ENCODE measurements around the gene HPS1.

HPS1 gene

GRCh38 chr10:98414932-98415730 is 31.6 kb downstream of the HPS1 start, which contains the start of gene PYROXD2:
Gene PYROXD2, minus strand, starts transcription at chr10:98415182. Its CDS starts 47 bp downstream, at chr10:98415135.
- H3K36me3 ChIP-seq (ENCODE audit: control insufficient read depth, insufficient read depth, low read length), result peaks cover 35% of the 10 kb centered on the region
- peak in 2 of 3 donors; percentile 14 to 35 for DNase-seq

GRCh38 chr10:98414578-98414931 is 32.2 kb downstream of the HPS1 start:
- peak overlapping the region; percentile 53 for H3K27ac ChIP-seq (ENCODE audit: insufficient read depth, low read length, poor library complexity, severe bottlenecking)
- DNase-seq, result no peak
- peaks cover 29% of the 10 kb centered on the region for H3K36me3 ChIP-seq (ENCODE audit: control insufficient read depth, insufficient read depth, low read length)
- H3K4me3 ChIP-seq (ENCODE audit: insufficient read depth, low read depth, low read length, poor library complexity, severe bottlenecking), result peak overlapping the region; percentile 58
- H3K9me3 ChIP-seq (ENCODE audit: control insufficient read depth, low read length), result no peaks in the 10 kb centered on the region
- no peaks in the 10 kb centered on the region for H3K27me3 ChIP-seq (replicated peaks; ENCODE audit: control insufficient read depth, insufficient read depth, low read length, poor library complexity, severe bottlenecking)
- no peaks in the 10 kb centered on the region for H3K4me1 ChIP-seq (ENCODE audit: control insufficient read depth, insufficient read depth, low read length, poor library complexity, severe bottlenecking)

More at GRCh38 chr10:98414932-98415730, 31.6 kb downstream of the HPS1 start, which contains the start of gene PYROXD2:
- H3K9me3 ChIP-seq (ENCODE audit: control insufficient read depth, low read length), result no peaks in the 10 kb centered on the region
- peak within 1 kb of the TSS; percentile 58 for H3K4me3 ChIP-seq (ENCODE audit: insufficient read depth, low read depth, low read length, poor library complexity, severe bottlenecking)
- peak within 1 kb of the TSS; percentile 53 for H3K27ac ChIP-seq (ENCODE audit: insufficient read depth, low read length, poor library complexity, severe bottlenecking)
- H3K27me3 ChIP-seq (replicated peaks; ENCODE audit: control insufficient read depth, insufficient read depth, low read length, poor library complexity, severe bottlenecking), result no peaks in the 10 kb centered on the region
- H3K4me1 ChIP-seq (ENCODE audit: control insufficient read depth, insufficient read depth, low read length, poor library complexity, severe bottlenecking), result no peaks in the 10 kb centered on the region

- Histone ChIP-seq H3K4me3 (ENCODE audit: insufficient read depth, low read depth, low read length, poor library complexity, severe bottlenecking) (no peak overlapping the region), H3K4me1 (ENCODE audit: control insufficient read depth, insufficient read depth, low read length, poor library complexity, severe bottlenecking) (no peaks in the 10 kb centered on the region), H3K27ac (ENCODE audit: insufficient read depth, low read length, poor library complexity, severe bottlenecking) (no peak overlapping the region), H3K27me3 (replicated peaks; ENCODE audit: control insufficient read depth, insufficient read depth, low read length, poor library complexity, severe bottlenecking) (no peaks in the 10 kb centered on the region), H3K9me3 (ENCODE audit: control insufficient read depth, low read length) (no peaks in the 10 kb centered on the region), H3K36me3 (ENCODE audit: control insufficient read depth, insufficient read depth, low read length) (peaks cover 2% of the 10 kb centered on the region)
- DNase-seq, result no peak
Measured at GRCh38 chr10:98411768-98412167, 35.0 kb downstream of the HPS1 start.

- no peak for DNase-seq
- H3K4me1 ChIP-seq (ENCODE audit: control insufficient read depth, insufficient read depth, low read length, poor library complexity, severe bottlenecking), result no peaks in the 10 kb centered on the region
- H3K27me3 ChIP-seq (replicated peaks; ENCODE audit: control insufficient read depth, insufficient read depth, low read length, poor library complexity, severe bottlenecking), result no peaks in the 10 kb centered on the region
- no peak overlapping the region for H3K4me3 ChIP-seq (ENCODE audit: insufficient read depth, low read depth, low read length, poor library complexity, severe bottlenecking)
- no peaks in the 10 kb centered on the region for H3K9me3 ChIP-seq (ENCODE audit: control insufficient read depth, low read length)
- H3K36me3 ChIP-seq (ENCODE audit: control insufficient read depth, insufficient read depth, low read length), result no peaks in the 10 kb centered on the region
- no peak overlapping the region for H3K27ac ChIP-seq (ENCODE audit: insufficient read depth, low read length, poor library complexity, severe bottlenecking)
Measured at GRCh38 chr10:98411166-98411565, 35.6 kb downstream of the HPS1 start.

- Histone ChIP-seq H3K27me3 (replicated peaks; ENCODE audit: control insufficient read depth, insufficient read depth, low read length, poor library complexity, severe bottlenecking) (no peaks in the 10 kb centered on the region), H3K36me3 (ENCODE audit: control insufficient read depth, insufficient read depth, low read length) (no peaks in the 10 kb centered on the region), H3K27ac (ENCODE audit: insufficient read depth, low read length, poor library complexity, severe bottlenecking) (no peak overlapping the region), H3K4me1 (ENCODE audit: control insufficient read depth, insufficient read depth, low read length, poor library complexity, severe bottlenecking) (no peaks in the 10 kb centered on the region), H3K9me3 (ENCODE audit: control insufficient read depth, low read length) (no peaks in the 10 kb centered on the region), H3K4me3 (ENCODE audit: insufficient read depth, low read depth, low read length, poor library complexity, severe bottlenecking) (no peak overlapping the region)
- no peak for DNase-seq
Measured at GRCh38 chr10:98410759-98411158, 36.0 kb downstream of the HPS1 start.

- Histone ChIP-seq H3K27ac (ENCODE audit: insufficient read depth, low read length, poor library complexity, severe bottlenecking) (no peak overlapping the region), H3K4me1 (ENCODE audit: control insufficient read depth, insufficient read depth, low read length, poor library complexity, severe bottlenecking) (no peaks in the 10 kb centered on the region), H3K4me3 (ENCODE audit: insufficient read depth, low read depth, low read length, poor library complexity, severe bottlenecking) (no peak overlapping the region), H3K9me3 (ENCODE audit: control insufficient read depth, low read length) (no peaks in the 10 kb centered on the region), H3K36me3 (ENCODE audit: control insufficient read depth, insufficient read depth, low read length) (no peaks in the 10 kb centered on the region), H3K27me3 (replicated peaks; ENCODE audit: control insufficient read depth, insufficient read depth, low read length, poor library complexity, severe bottlenecking) (no peaks in the 10 kb centered on the region)
- no peak for DNase-seq
Measured at GRCh38 chr10:98410135-98410743, 36.5 kb downstream of the HPS1 start.

GRCh38 chr10:98408799-98409198 is 37.9 kb downstream of the HPS1 start:
- H3K4me3 ChIP-seq (ENCODE audit: insufficient read depth, low read depth, low read length, poor library complexity, severe bottlenecking), result no peak overlapping the region
- H3K27ac ChIP-seq (ENCODE audit: insufficient read depth, low read length, poor library complexity, severe bottlenecking), result no peak overlapping the region
- H3K27me3 ChIP-seq (replicated peaks; ENCODE audit: control insufficient read depth, insufficient read depth, low read length, poor library complexity, severe bottlenecking), result no peaks in the 10 kb centered on the region
- no peaks in the 10 kb centered on the region for H3K9me3 ChIP-seq (ENCODE audit: control insufficient read depth, low read length)
- H3K36me3 ChIP-seq (ENCODE audit: control insufficient read depth, insufficient read depth, low read length), result no peaks in the 10 kb centered on the region
- no peak for DNase-seq
- H3K4me1 ChIP-seq (ENCODE audit: control insufficient read depth, insufficient read depth, low read length, poor library complexity, severe bottlenecking), result no peaks in the 10 kb centered on the region

- Histone ChIP-seq H3K27ac (ENCODE audit: insufficient read depth, low read length, poor library complexity, severe bottlenecking) (no peak overlapping the region), H3K36me3 (ENCODE audit: control insufficient read depth, insufficient read depth, low read length) (no peaks in the 10 kb centered on the region), H3K4me1 (ENCODE audit: control insufficient read depth, insufficient read depth, low read length, poor library complexity, severe bottlenecking) (no peaks in the 10 kb centered on the region), H3K27me3 (replicated peaks; ENCODE audit: control insufficient read depth, insufficient read depth, low read length, poor library complexity, severe bottlenecking) (no peaks in the 10 kb centered on the region), H3K9me3 (ENCODE audit: control insufficient read depth, low read length) (no peaks in the 10 kb centered on the region), H3K4me3 (ENCODE audit: insufficient read depth, low read depth, low read length, poor library complexity, severe bottlenecking) (no peak overlapping the region)
- DNase-seq, result no peak
Measured at GRCh38 chr10:98407744-98408241, 38.9 kb downstream of the HPS1 start.

GRCh38 chr10:98407017-98407743 is 39.6 kb downstream of the HPS1 start:
- Histone ChIP-seq H3K27ac (ENCODE audit: insufficient read depth, low read length, poor library complexity, severe bottlenecking) (no peak overlapping the region), H3K36me3 (ENCODE audit: control insufficient read depth, insufficient read depth, low read length) (no peaks in the 10 kb centered on the region), H3K27me3 (replicated peaks; ENCODE audit: control insufficient read depth, insufficient read depth, low read length, poor library complexity, severe bottlenecking) (no peaks in the 10 kb centered on the region), H3K9me3 (ENCODE audit: control insufficient read depth, low read length) (no peaks in the 10 kb centered on the region), H3K4me1 (ENCODE audit: control insufficient read depth, insufficient read depth, low read length, poor library complexity, severe bottlenecking) (no peaks in the 10 kb centered on the region), H3K4me3 (ENCODE audit: insufficient read depth, low read depth, low read length, poor library complexity, severe bottlenecking) (no peak overlapping the region)
- no peak for DNase-seq
